GM12878 (cell line): ENCODE measurements around the gene RORB. TPM values are rescaled to one million over a fixed set of nuclear protein-coding genes. Genes with fewer than 3 reads are reported as not detected.

ENCODE experiments used
- ATAC-seq: fragments of 200-7000 bp; cut with Tn5 transposase; 3 replicates; pipeline ENCODE4 v1.9.1; 2020; ENCODE audit warnings: mild to moderate bottlenecking, moderate library complexity
- BruUV-seq: library from RNA; stranded (reverse); fragments of 400-500 nt; replicated peaks from 2 replicates; lab custom pipeline; 2021; lab: Mats Ljungman, UMichigan
- CTCF ChIA-PET: fragments of 300-600 bp; sonication (Branson Sonifier 250); formaldehyde crosslinking; extraction: SDS; loops from one replicate; lab custom pipeline; 2021; ENCODE audit warnings: inconsistent platforms; lab: Yijun Ruan, JAX
- POLR2A ChIA-PET: fragments of 350-600 bp; formaldehyde crosslinking; extraction: SDS; loops from one replicate; lab custom pipeline; 2021; ENCODE audit warnings: inconsistent platforms; lab: Charles Lee
- RAD21 ChIA-PET: fragments of 300-600 bp; sonication (Branson Sonifier 250); formaldehyde crosslinking; loops from one replicate; lab custom pipeline; 2023; ENCODE audit warnings: antibody characterized with exemption; ENCODE audit not compliant: unreplicated experiment; lab: Charles Lee
- SMC1A ChIA-PET: fragments of 300-600 bp; sonication (Branson Sonifier 250); formaldehyde crosslinking; loops from one replicate; lab custom pipeline; 2023; ENCODE audit not compliant: unreplicated experiment, uncharacterized antibody; lab: Charles Lee
- DNase-seq: peaks from one replicate; pipeline ENCODE4 v3.0.0-alpha.2; 2011; ENCODE audit warnings: low read depth, low spot score
- FAIRE-seq: peaks from 3 replicates; lab custom pipeline; 2011; peaks lifted over from hg19 to GRCh38; lab: Jason Lieb, UNC
- H2AFZ ChIP-seq: 2 replicates; pipeline ENCODE4 v1.6.0; 2011; ENCODE audit warnings: low read depth, low read length, control low read depth; ENCODE audit not compliant: control insufficient read depth
- H3K27ac ChIP-seq: 2 replicates; pipeline ENCODE4 v1.5.1; 2011; ENCODE audit warnings: control low read depth; ENCODE audit not compliant: control insufficient read depth, insufficient read depth
- H3K27me3 ChIP-seq, 2 experiments: replicated peaks in 1 of 2; 2 replicates each; pipeline versions ENCODE4 v1.6.0 to v1.6.1; 2011; ENCODE audit warnings: low read length in 1 of 2; ENCODE audit not compliant: control insufficient read depth in 2 of 2, insufficient read depth in 2 of 2
- H3K36me3 ChIP-seq, 2 experiments: 2 replicates each; pipeline ENCODE4 v1.5.1; 2011; ENCODE audit warnings: low read length in 1 of 2; ENCODE audit not compliant: control insufficient read depth in 2 of 2, insufficient read depth in 2 of 2
- H3K4me1 ChIP-seq: 2 replicates; pipeline ENCODE4 v1.6.1; 2011; ENCODE audit warnings: mild to moderate bottlenecking, low read length, moderate library complexity, mixed read lengths; ENCODE audit not compliant: control insufficient read depth, insufficient read depth
- H3K4me2 ChIP-seq: 2 replicates; pipeline ENCODE4 v1.6.0; 2011; ENCODE audit warnings: control low read depth; ENCODE audit not compliant: control insufficient read depth, insufficient read depth
- H3K4me3 ChIP-seq: fragments of 200-600 bp; sonication (generic); 2 replicates; pipeline ENCODE4 v1.5.1; 2016
- H3K79me2 ChIP-seq: 2 replicates; pipeline ENCODE4 v1.6.0; 2011; ENCODE audit warnings: low read length; ENCODE audit not compliant: control insufficient read depth, insufficient read depth
- H3K9ac ChIP-seq: 2 replicates; pipeline ENCODE4 v1.8.0; 2011; ENCODE audit warnings: low read length, control low read depth, mixed read lengths; ENCODE audit not compliant: control insufficient read depth, insufficient read depth
- H3K9me3 ChIP-seq: replicated peaks from 3 replicates; pipeline ENCODE4 v1.5.1; 2011; ENCODE audit warnings: mild to moderate bottlenecking, low read length; ENCODE audit not compliant: control insufficient read depth, insufficient read depth
- H4K20me1 ChIP-seq: 2 replicates; pipeline ENCODE4 v1.6.0; 2011; ENCODE audit not compliant: control insufficient read depth, insufficient read depth
- CEBPZ ChIP-seq: fragments of 150-350 bp; IDR thresholded peaks from 2 replicates; pipeline ENCODE4 v1.6.1; 2016; ENCODE audit warnings: low read depth, low read length
- CHD4 ChIP-seq: fragments of 200-600 bp; sonication (generic); IDR thresholded peaks from 2 replicates; pipeline ENCODE4 v1.6.1; 2016; ENCODE audit warnings: mild to moderate bottlenecking
- EGR1 ChIP-seq, 2 experiments: IDR thresholded peaks; 1 replicate in 1 of 2; 2 replicates in 1 of 2; pipeline ENCODE4 v1.6.1; 2011 to 2012; ENCODE audit warnings: low read depth in 2 of 2, low read length in 2 of 2, borderline replicate concordance in 1 of 2, mild to moderate bottlenecking in 1 of 2, moderate library complexity in 1 of 2
- GATAD2B ChIP-seq: fragments of 450-650 bp; conservative IDR thresholded peaks from 2 replicates; pipeline ENCODE4 v1.6.1; 2017; ENCODE audit warnings: low read depth, mild to moderate bottlenecking, moderate library complexity
- HDAC6 ChIP-seq: fragments of 200-600 bp; sonication (generic); IDR thresholded peaks from one replicate; pipeline ENCODE4 v1.8.0; 2017; ENCODE audit warnings: antibody characterized with exemption; ENCODE audit not compliant: unreplicated experiment
- KLF5 ChIP-seq: fragments of 450-650 bp; IDR thresholded peaks from 2 replicates; pipeline ENCODE4 v1.6.1; 2014; ENCODE audit warnings: mild to moderate bottlenecking; ENCODE audit not compliant: partially characterized antibody
- NR2F1 ChIP-seq: fragments of 450-650 bp; conservative IDR thresholded peaks from 2 replicates; pipeline ENCODE4 v1.6.1; 2017; ENCODE audit warnings: mild to moderate bottlenecking
- SMAD1 ChIP-seq: fragments of 450-650 bp; IDR thresholded peaks from 2 replicates; pipeline ENCODE4 v1.6.1; 2018; ENCODE audit warnings: mild to moderate bottlenecking, low read depth; ENCODE audit not compliant: partially characterized antibody
- SMARCA5 ChIP-seq: fragments of 450-650 bp; IDR thresholded peaks from 2 replicates; pipeline ENCODE4 v1.6.1; 2017; ENCODE audit warnings: mild to moderate bottlenecking
- ZBTB11 ChIP-seq: fragments of 450-650 bp; formaldehyde crosslinking; IDR thresholded peaks from 2 replicates; pipeline ENCODE4 v1.5.0; 2022; ENCODE audit warnings: mild to moderate bottlenecking, missing genetic modification characterization
- ZNF207 ChIP-seq: fragments of 450-650 bp; IDR thresholded peaks from 2 replicates; pipeline ENCODE4 v1.6.1; 2014; ENCODE audit warnings: antibody characterized with exemption, mild to moderate bottlenecking, borderline replicate concordance
- ZNF217 ChIP-seq: fragments of 450-650 bp; IDR thresholded peaks from 2 replicates; pipeline ENCODE4 v1.6.1; 2017; ENCODE audit warnings: antibody characterized with exemption, mild to moderate bottlenecking
- ZNF622 ChIP-seq: fragments of 450-650 bp; IDR thresholded peaks from 2 replicates; pipeline ENCODE4 v1.6.1; 2017; ENCODE audit warnings: mild to moderate bottlenecking, inconsistent platforms
- WGBS: methylation state at CpG from one replicate; pipeline ENCODE4 v1.1.6; 2016; ENCODE audit warnings: low lambda C conversion rate; ENCODE audit not compliant: insufficient replicate concordance, insufficient coverage; ENCODE audit errors: missing lambda C conversion rate; 5-methylcytosine and 5-hydroxymethylcytosine counted together
- in situ Hi-C: fragments of 300-500 bp; cut with MboI; formaldehyde crosslinking; loops from 9 replicates; pipeline ENCODE4 v1.14.3; 2018; ENCODE audit warnings: mixed read lengths
- intact Hi-C: fragments of 100-400 bp; cut with micrococcal nuclease; formaldehyde crosslinking; loops from one replicate; pipeline ENCODE4 v1.14.2; 2022; ENCODE audit not compliant: unreplicated experiment
- polyA plus RNA-seq, 11 experiments: library from polyadenylated mRNA; depleted of rRNA in 4 of 11; unstranded in 6 of 11; stranded (reverse) in 5 of 11; fragments of >200 nt; fragmentation: Nextera tagmentation in 4 of 11; fragmentation: Illumina TruSeq in 1 of 11; extraction: Ambion mirVana in 4 of 11; extraction: Trizol in 1 of 11; gene quantifications; 1 replicate in 1 of 11; 2 replicates in 10 of 11; pipeline versions ENCODE4 v1.2.1 to v1.2.3, GENCODE V29; 2011 to 2016; ENCODE audit warnings: inconsistent platforms in 2 of 11, missing spikeins in 2 of 11, low read depth in 1 of 11
- total RNA-seq, 4 experiments: library from RNA; depleted of rRNA in 3 of 4; stranded (reverse); fragments of >200 nt in 3 of 4; fragmentation: Illumina TruSeq in 1 of 4; extraction: Trizol in 1 of 4; gene quantifications; 2 replicates each; pipeline versions ENCODE4 v1.2.1 to v1.2.3, GENCODE V29; 2013 to 2021
- TF ChIP-seq, protein P1 (sequence below): IDR thresholded peaks from 2 replicates; pipeline ENCODE4 v1.6.1; 2012; ENCODE audit warnings: mild to moderate bottlenecking, low read depth, low read length
- TF ChIP-seq, protein P2 (sequence below): IDR thresholded peaks from 2 replicates; pipeline ENCODE4 v1.6.1; 2011; ENCODE audit warnings: low read depth, mild to moderate bottlenecking, low read length, moderate library complexity, borderline replicate concordance; ENCODE audit errors: extremely low read depth

The RORB gene
- total and polyA plus RNA-seq, 10 of the 15 experiments (the other 5 are each of a cell fraction or from before 2014, with no cell fraction given) = under 0.01 to 0.01 TPM; not detected in 8

DNA sequence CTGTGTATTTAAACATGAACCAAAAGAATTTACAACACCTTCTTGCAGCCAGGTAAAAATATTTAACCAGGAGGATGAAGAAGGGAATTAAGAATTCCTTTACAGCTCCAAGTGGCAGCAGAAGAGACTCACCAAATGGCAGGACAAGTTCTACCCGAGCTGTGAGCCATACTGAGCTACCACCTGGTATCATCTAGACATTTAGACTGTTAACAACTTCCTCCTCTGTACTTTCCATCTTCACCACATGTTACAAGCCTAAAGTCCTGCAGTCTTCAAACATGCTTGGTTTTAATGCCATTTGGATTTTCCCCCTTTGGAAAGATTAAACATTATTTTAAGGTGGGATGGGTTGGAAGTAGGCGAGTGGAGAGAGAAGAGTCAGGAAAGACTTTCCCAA, 200.4 kb downstream of the RORB start:
- BruUV-seq = no TSS peak
- Histone ChIP-seq H3K27me3 (no peaks in the 10 kb centered on the region; a peak in 1 of 4 replicates), H4K20me1 (no peaks in the 10 kb centered on the region), H3K9me3 (no peaks in the 10 kb centered on the region), H3K27ac (no peak overlapping the region), H3K36me3 (no peaks in the 10 kb centered on the region), H3K4me1 (no peaks in the 10 kb centered on the region), H2AFZ (no peak overlapping the region), H3K9ac (no peak overlapping the region), H3K79me2 (no peaks in the 10 kb centered on the region), H3K4me3 (no peak overlapping the region), H3K4me2 (no peak overlapping the region)
- FAIRE-seq (no peak), ATAC-seq (no peak), DNase-seq (no peak)
- CTCF ChIA-PET = no interaction called here
- SMC1A ChIA-PET = no interaction called here
- 0% methylated on average over 2 of the region's 2 CpGs for WGBS
- POLR2A ChIA-PET = no interaction called here
- RAD21 ChIA-PET = interaction anchor here (0.6 kb wide), 1 partner anchor 104 kb away, joined by 3 read pairs; no protein-coding TSS in a partner anchor
- intact Hi-C loops (no loop called here), in situ Hi-C loops (no loop called here)
- TF ChIP-seq KLF5 (no peak), CEBPZ (no peak), ZNF622 (no peak), NR2F1 (no peak), EGR1 (IDR thresholded peaks at IDR 0.05; ENCODE audit: borderline replicate concordance in 1 of 2, low read depth in 2 of 2, low read length in 2 of 2) (no peak), ZNF217 (no peak), CHD4 (no peak), GATAD2B (no peak), HDAC6 (no peak), ZBTB11 (CRISPR knock-in tag) (no peak), ZNF207 (no peak), SMARCA5 (no peak), SMAD1 (no peak)
- TF ChIP-seq, protein P1, sequence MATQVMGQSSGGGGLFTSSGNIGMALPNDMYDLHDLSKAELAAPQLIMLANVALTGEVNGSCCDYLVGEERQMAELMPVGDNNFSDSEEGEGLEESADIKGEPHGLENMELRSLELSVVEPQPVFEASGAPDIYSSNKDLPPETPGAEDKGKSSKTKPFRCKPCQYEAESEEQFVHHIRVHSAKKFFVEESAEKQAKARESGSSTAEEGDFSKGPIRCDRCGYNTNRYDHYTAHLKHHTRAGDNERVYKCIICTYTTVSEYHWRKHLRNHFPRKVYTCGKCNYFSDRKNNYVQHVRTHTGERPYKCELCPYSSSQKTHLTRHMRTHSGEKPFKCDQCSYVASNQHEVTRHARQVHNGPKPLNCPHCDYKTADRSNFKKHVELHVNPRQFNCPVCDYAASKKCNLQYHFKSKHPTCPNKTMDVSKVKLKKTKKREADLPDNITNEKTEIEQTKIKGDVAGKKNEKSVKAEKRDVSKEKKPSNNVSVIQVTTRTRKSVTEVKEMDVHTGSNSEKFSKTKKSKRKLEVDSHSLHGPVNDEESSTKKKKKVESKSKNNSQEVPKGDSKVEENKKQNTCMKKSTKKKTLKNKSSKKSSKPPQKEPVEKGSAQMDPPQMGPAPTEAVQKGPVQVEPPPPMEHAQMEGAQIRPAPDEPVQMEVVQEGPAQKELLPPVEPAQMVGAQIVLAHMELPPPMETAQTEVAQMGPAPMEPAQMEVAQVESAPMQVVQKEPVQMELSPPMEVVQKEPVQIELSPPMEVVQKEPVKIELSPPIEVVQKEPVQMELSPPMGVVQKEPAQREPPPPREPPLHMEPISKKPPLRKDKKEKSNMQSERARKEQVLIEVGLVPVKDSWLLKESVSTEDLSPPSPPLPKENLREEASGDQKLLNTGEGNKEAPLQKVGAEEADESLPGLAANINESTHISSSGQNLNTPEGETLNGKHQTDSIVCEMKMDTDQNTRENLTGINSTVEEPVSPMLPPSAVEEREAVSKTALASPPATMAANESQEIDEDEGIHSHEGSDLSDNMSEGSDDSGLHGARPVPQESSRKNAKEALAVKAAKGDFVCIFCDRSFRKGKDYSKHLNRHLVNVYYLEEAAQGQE = no peak
- TF ChIP-seq, protein P2, sequence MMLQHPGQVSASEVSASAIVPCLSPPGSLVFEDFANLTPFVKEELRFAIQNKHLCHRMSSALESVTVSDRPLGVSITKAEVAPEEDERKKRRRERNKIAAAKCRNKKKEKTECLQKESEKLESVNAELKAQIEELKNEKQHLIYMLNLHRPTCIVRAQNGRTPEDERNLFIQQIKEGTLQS = no peak
